HepG2 (cell line): ENCODE results near the gene ZNF530. TPM values are rescaled to one million over a fixed set of nuclear protein-coding genes. Genes with fewer than 3 reads are reported as not detected.
A peak's percentile ranks its signal among the peaks of the same experiment; 100 is the strongest.

Source experiments
- AGO1 ChIP-seq: fragments of 200-400 bp; formaldehyde crosslinking; IDR thresholded peaks from 2 replicates; pipeline ENCODE4 v1.6.1; 2017; ENCODE audit warnings: mild to moderate bottlenecking, low read depth, low read length, moderate library complexity; ENCODE audit not compliant: poor library complexity, severe bottlenecking
- CSRNP1 ChIP-seq: sonication (generic); formaldehyde crosslinking; IDR thresholded peaks from 2 replicates; pipeline ENCODE4 v1.8.1; 2023; ENCODE audit warnings: mild to moderate bottlenecking, missing genetic modification reagents
- DMAP1 ChIP-seq: IDR thresholded peaks from 2 replicates; pipeline ENCODE4 v1.6.1; 2016
- E2F1 ChIP-seq: sonication (generic); formaldehyde crosslinking; IDR thresholded peaks from 2 replicates; pipeline ENCODE4 v1.5.0; 2020; ENCODE audit warnings: missing genetic modification reagents
- GFI1 ChIP-seq: sonication (generic); formaldehyde crosslinking; IDR thresholded peaks from 2 replicates; pipeline ENCODE4 v1.5.0; 2020; ENCODE audit warnings: missing genetic modification reagents, mild to moderate bottlenecking, borderline replicate concordance
- GPBP1L1 ChIP-seq: sonication (generic); formaldehyde crosslinking; IDR thresholded peaks from 2 replicates; pipeline ENCODE4 v1.5.0; 2020; ENCODE audit warnings: mild to moderate bottlenecking, missing genetic modification reagents
- MLLT10 ChIP-seq: sonication (generic); formaldehyde crosslinking; IDR thresholded peaks from 2 replicates; pipeline ENCODE4 v1.4.0; 2020; ENCODE audit warnings: missing genetic modification reagents
- PITX1 ChIP-seq: sonication (generic); formaldehyde crosslinking; IDR thresholded peaks from 2 replicates; pipeline ENCODE4 v1.5.1; 2020; ENCODE audit warnings: mild to moderate bottlenecking, missing genetic modification reagents
- SNAPC2 ChIP-seq: sonication (generic); formaldehyde crosslinking; IDR thresholded peaks from 2 replicates; pipeline ENCODE4 v1.8.1; 2022; ENCODE audit warnings: mild to moderate bottlenecking, missing genetic modification reagents
- TCF7L2 ChIP-seq: IDR thresholded peaks from 2 replicates; pipeline ENCODE4 v1.6.1; 2011; ENCODE audit warnings: mild to moderate bottlenecking, low read depth, low read length, moderate library complexity
- ZBTB43 ChIP-seq: sonication (generic); formaldehyde crosslinking; conservative IDR thresholded peaks from 2 replicates; pipeline ENCODE4 v1.4.0; 2020; ENCODE audit warnings: missing genetic modification reagents
- ZBTB49 ChIP-seq: sonication (generic); formaldehyde crosslinking; IDR thresholded peaks from 2 replicates; pipeline ENCODE4 v1.4.0; 2020; ENCODE audit warnings: missing genetic modification reagents, borderline replicate concordance
- ZNF331 ChIP-seq: sonication (generic); formaldehyde crosslinking; IDR thresholded peaks from 2 replicates; pipeline ENCODE4 v1.4.0; 2020; ENCODE audit warnings: missing genetic modification reagents
- ZNF430 ChIP-seq: sonication (generic); formaldehyde crosslinking; IDR thresholded peaks from 2 replicates; pipeline ENCODE4 v1.9.0; 2021; ENCODE audit warnings: mild to moderate bottlenecking, missing genetic modification reagents
- ZNF468 ChIP-seq: sonication (generic); formaldehyde crosslinking; IDR thresholded peaks from 2 replicates; pipeline ENCODE4 v1.8.0; 2022; ENCODE audit warnings: mild to moderate bottlenecking, moderate library complexity, missing genetic modification reagents
- ZNF510 ChIP-seq: sonication (generic); formaldehyde crosslinking; IDR thresholded peaks from 2 replicates; pipeline ENCODE4 v1.4.0; 2020; ENCODE audit warnings: low read depth, mild to moderate bottlenecking, missing genetic modification reagents
- ZNF619 ChIP-seq: sonication (generic); formaldehyde crosslinking; IDR thresholded peaks from 2 replicates; pipeline ENCODE4 v1.4.0; 2020; ENCODE audit warnings: mild to moderate bottlenecking, missing genetic modification reagents
- ZNF770 ChIP-seq: sonication (generic); formaldehyde crosslinking; IDR thresholded peaks from 2 replicates; pipeline ENCODE4 v1.5.0; 2020; ENCODE audit warnings: mild to moderate bottlenecking, missing genetic modification reagents
- ZNF781 ChIP-seq: sonication (generic); formaldehyde crosslinking; IDR thresholded peaks from 2 replicates; pipeline ENCODE4 v1.5.1; 2020; ENCODE audit warnings: borderline replicate concordance, mild to moderate bottlenecking, missing genetic modification reagents; ENCODE audit errors: not compliant biosample characterization
- ZNF839 ChIP-seq: sonication (generic); formaldehyde crosslinking; IDR thresholded peaks from 2 replicates; pipeline ENCODE4 v1.4.0; 2020; ENCODE audit warnings: missing genetic modification reagents, mild to moderate bottlenecking, borderline replicate concordance
- polyA plus RNA-seq, 8 experiments: library from polyadenylated mRNA; depleted of rRNA in 3 of 8; stranded (reverse) in 7 of 8; unstranded in 1 of 8; fragments of >200 nt; fragmentation: Illumina TruSeq in 4 of 8; extraction: Trizol in 4 of 8; gene quantifications; 2 replicates each; pipeline versions ENCODE4 v1.2.1 to v1.2.3, GENCODE V29; 2011 to 2016; ENCODE audit warnings: low read depth in 4 of 8, missing spikeins in 1 of 8, mixed read lengths in 1 of 8; ENCODE audit not compliant: insufficient read depth in 1 of 8
- total RNA-seq, 5 experiments: library from RNA; depleted of rRNA; stranded (reverse); fragments of >200 nt; fragmentation: Illumina TruSeq; extraction: Trizol; gene quantifications; 2 replicates each; pipeline ENCODE4 v1.2.3, GENCODE V29; 2016; ENCODE audit warnings: low read depth in 1 of 5

The ZNF530 gene
- total and polyA plus RNA-seq, 2 of the 13 experiments (the other 11 are each of a cell fraction or from before 2014, with no cell fraction given): 1.1 to 7.8 TPM

- no peak for TF ChIP-seq ZBTB43 (CRISPR knock-in tag)
- no peak for TF ChIP-seq PITX1
- no peak for TF ChIP-seq GPBP1L1 (CRISPR knock-in tag)
- no peak for TF ChIP-seq ZNF331 (CRISPR knock-in tag)
- TF ChIP-seq AGO1: no peak
- peak; percentile 86 for TF ChIP-seq ZNF770
- TF ChIP-seq ZNF468: no peak
- TF ChIP-seq ZNF430 (CRISPR knock-in tag): no peak
- 0 out of 2 replicates have a peak, but pooled peaks have one; percentile 5 for TF ChIP-seq ZNF619 (CRISPR knock-in tag)
- TF ChIP-seq DMAP1 (CRISPR knock-in tag): 0 out of 2 replicates have a peak, but pooled peaks have one; percentile 8
- TF ChIP-seq GFI1 (CRISPR knock-in tag): peak; percentile 43; the same call in 1 of the 2 replicates
- TF ChIP-seq SNAPC2 (CRISPR knock-in tag): no peak
- TF ChIP-seq TCF7L2: no peak
- no peak for TF ChIP-seq ZNF839 (CRISPR knock-in tag)
- no peak for TF ChIP-seq MLLT10 (CRISPR knock-in tag)
- TF ChIP-seq ZNF781 (CRISPR knock-in tag): no peak
- TF ChIP-seq CSRNP1 (CRISPR knock-in tag): 0 out of 2 replicates have a peak, but pooled peaks have one; percentile 20
- TF ChIP-seq E2F1 (CRISPR knock-in tag): peak; percentile 56; the same call in 1 of the 2 replicates
- TF ChIP-seq ZBTB49 (CRISPR knock-in tag): no peak
- peak; percentile 75; the same call in 1 of the 2 replicates for TF ChIP-seq ZNF510 (CRISPR knock-in tag)
Measured at GRCh38 chr19:57559008-57559403, 40.7 kb upstream of the ZNF530 start (continued).
